HepG2 (cell line): Measurements from ENCODE around the gene BSX. TPM values are rescaled to one million over a fixed set of nuclear protein-coding genes. Genes with fewer than 3 reads are reported as not detected.

Experiments used
- HMG20A ChIP-seq: IDR thresholded peaks from 2 replicates; pipeline ENCODE4 v1.6.1; 2016; ENCODE audit warnings: borderline replicate concordance
- MIXL1 ChIP-seq: IDR thresholded peaks from 2 replicates; pipeline ENCODE4 v1.6.1; 2016
- PBX2 ChIP-seq: IDR thresholded peaks from 2 replicates; pipeline ENCODE4 v1.6.1; 2016; ENCODE audit warnings: control low read depth
- SNAPC2 ChIP-seq: sonication (generic); formaldehyde crosslinking; IDR thresholded peaks from 2 replicates; pipeline ENCODE4 v1.8.1; 2022; ENCODE audit warnings: mild to moderate bottlenecking, missing genetic modification reagents
- SOX6 ChIP-seq, 2 experiments: fragments of 450-650 bp in 1 of 2; sonication (generic) in 1 of 2; formaldehyde crosslinking in 1 of 2; IDR thresholded peaks; 2 replicates each; pipeline versions ENCODE4 v1.4.0 to v1.6.1; 2017 to 2020; ENCODE audit warnings: antibody characterized with exemption in 1 of 2, mild to moderate bottlenecking in 1 of 2, missing genetic modification reagents in 1 of 2
- TBL1XR1 ChIP-seq: fragments of 150-350 bp; IDR thresholded peaks from 2 replicates; pipeline ENCODE4 v1.6.1; 2014; ENCODE audit warnings: borderline replicate concordance, low read length; ENCODE audit not compliant: partially characterized antibody
- ZFAT ChIP-seq: sonication (generic); formaldehyde crosslinking; conservative IDR thresholded peaks from 2 replicates; pipeline ENCODE4 v1.8.1; 2023; ENCODE audit warnings: missing genetic modification reagents, inconsistent platforms
- ZFP90 ChIP-seq: sonication (generic); formaldehyde crosslinking; IDR thresholded peaks from 2 replicates; pipeline ENCODE4 v1.8.0; 2022; ENCODE audit warnings: missing genetic modification reagents, mild to moderate bottlenecking, inconsistent platforms, borderline replicate concordance
- ZNF383 ChIP-seq: sonication (generic); formaldehyde crosslinking; IDR thresholded peaks from 2 replicates; pipeline ENCODE4 v1.4.0; 2020; ENCODE audit warnings: missing genetic modification reagents, mild to moderate bottlenecking, borderline replicate concordance
- ZNF552 ChIP-seq: sonication (generic); formaldehyde crosslinking; IDR thresholded peaks from 2 replicates; pipeline ENCODE4 v1.9.0; 2022; ENCODE audit warnings: missing genetic modification reagents, mild to moderate bottlenecking, borderline replicate concordance
- polyA plus RNA-seq, 8 experiments: library from polyadenylated mRNA; depleted of rRNA in 3 of 8; stranded (reverse) in 7 of 8; unstranded in 1 of 8; fragments of >200 nt; fragmentation: Illumina TruSeq in 4 of 8; extraction: Trizol in 4 of 8; gene quantifications; 2 replicates each; pipeline versions ENCODE4 v1.2.1 to v1.2.3, GENCODE V29; 2011 to 2016; ENCODE audit warnings: low read depth in 4 of 8, missing spikeins in 1 of 8, mixed read lengths in 1 of 8; ENCODE audit not compliant: insufficient read depth in 1 of 8
- total RNA-seq, 5 experiments: library from RNA; depleted of rRNA; stranded (reverse); fragments of >200 nt; fragmentation: Illumina TruSeq; extraction: Trizol; gene quantifications; 2 replicates each; pipeline ENCODE4 v1.2.3, GENCODE V29; 2016; ENCODE audit warnings: low read depth in 1 of 5
- TF ChIP-seq, protein P1 (sequence below): IDR thresholded peaks from 2 replicates; pipeline ENCODE4 v1.6.1; 2016; ENCODE audit warnings: low read depth, missing genetic modification reagents, missing compliant biosample characterization
- TF ChIP-seq, protein P2 (sequence below): sonication (generic); formaldehyde crosslinking; IDR thresholded peaks from 2 replicates; pipeline ENCODE4 v1.5.0; 2020; ENCODE audit warnings: missing genetic modification reagents
- TF ChIP-seq, protein P3 (sequence below): sonication (generic); formaldehyde crosslinking; IDR thresholded peaks from 2 replicates; pipeline ENCODE4 v1.8.1; 2022; ENCODE audit warnings: mild to moderate bottlenecking, missing genetic modification reagents
- TF ChIP-seq, protein P4 (sequence below): sonication (generic); formaldehyde crosslinking; IDR thresholded peaks from 2 replicates; pipeline ENCODE4 v1.9.0; 2021; ENCODE audit warnings: missing genetic modification reagents, borderline replicate concordance

BSX gene
- total and polyA plus RNA-seq, 2 of the 13 experiments (the other 11 are each of a cell fraction or from before 2014, with no cell fraction given), result not detected

DNA sequence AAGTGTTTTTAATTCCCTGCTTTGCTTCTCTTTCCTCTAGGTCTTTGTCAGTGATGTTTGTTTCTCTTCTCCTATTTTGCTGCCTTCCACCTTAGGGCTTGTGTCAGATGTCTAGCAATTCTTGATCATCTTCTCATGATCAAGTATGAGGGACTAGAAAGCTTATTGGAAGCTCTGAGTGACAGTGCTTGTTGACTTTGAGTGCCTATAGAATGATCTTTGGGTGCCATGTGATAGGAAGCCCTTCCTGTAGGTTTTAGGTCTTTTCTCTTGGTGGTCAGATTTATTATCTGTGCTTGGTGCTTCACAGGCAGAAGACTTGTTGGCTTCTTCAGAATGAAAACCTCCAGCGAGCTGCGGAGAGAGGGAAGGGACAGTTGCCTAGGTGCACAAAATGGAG lies 43.1 kb downstream of the BSX start (continued):
- TF ChIP-seq, protein P1, sequence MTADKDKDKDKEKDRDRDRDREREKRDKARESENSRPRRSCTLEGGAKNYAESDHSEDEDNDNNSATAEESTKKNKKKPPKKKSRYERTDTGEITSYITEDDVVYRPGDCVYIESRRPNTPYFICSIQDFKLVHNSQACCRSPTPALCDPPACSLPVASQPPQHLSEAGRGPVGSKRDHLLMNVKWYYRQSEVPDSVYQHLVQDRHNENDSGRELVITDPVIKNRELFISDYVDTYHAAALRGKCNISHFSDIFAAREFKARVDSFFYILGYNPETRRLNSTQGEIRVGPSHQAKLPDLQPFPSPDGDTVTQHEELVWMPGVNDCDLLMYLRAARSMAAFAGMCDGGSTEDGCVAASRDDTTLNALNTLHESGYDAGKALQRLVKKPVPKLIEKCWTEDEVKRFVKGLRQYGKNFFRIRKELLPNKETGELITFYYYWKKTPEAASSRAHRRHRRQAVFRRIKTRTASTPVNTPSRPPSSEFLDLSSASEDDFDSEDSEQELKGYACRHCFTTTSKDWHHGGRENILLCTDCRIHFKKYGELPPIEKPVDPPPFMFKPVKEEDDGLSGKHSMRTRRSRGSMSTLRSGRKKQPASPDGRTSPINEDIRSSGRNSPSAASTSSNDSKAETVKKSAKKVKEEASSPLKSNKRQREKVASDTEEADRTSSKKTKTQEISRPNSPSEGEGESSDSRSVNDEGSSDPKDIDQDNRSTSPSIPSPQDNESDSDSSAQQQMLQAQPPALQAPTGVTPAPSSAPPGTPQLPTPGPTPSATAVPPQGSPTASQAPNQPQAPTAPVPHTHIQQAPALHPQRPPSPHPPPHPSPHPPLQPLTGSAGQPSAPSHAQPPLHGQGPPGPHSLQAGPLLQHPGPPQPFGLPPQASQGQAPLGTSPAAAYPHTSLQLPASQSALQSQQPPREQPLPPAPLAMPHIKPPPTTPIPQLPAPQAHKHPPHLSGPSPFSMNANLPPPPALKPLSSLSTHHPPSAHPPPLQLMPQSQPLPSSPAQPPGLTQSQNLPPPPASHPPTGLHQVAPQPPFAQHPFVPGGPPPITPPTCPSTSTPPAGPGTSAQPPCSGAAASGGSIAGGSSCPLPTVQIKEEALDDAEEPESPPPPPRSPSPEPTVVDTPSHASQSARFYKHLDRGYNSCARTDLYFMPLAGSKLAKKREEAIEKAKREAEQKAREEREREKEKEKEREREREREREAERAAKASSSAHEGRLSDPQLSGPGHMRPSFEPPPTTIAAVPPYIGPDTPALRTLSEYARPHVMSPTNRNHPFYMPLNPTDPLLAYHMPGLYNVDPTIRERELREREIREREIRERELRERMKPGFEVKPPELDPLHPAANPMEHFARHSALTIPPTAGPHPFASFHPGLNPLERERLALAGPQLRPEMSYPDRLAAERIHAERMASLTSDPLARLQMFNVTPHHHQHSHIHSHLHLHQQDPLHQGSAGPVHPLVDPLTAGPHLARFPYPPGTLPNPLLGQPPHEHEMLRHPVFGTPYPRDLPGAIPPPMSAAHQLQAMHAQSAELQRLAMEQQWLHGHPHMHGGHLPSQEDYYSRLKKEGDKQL (CRISPR knock-in tag), result no peak
- TF ChIP-seq, protein P2, sequence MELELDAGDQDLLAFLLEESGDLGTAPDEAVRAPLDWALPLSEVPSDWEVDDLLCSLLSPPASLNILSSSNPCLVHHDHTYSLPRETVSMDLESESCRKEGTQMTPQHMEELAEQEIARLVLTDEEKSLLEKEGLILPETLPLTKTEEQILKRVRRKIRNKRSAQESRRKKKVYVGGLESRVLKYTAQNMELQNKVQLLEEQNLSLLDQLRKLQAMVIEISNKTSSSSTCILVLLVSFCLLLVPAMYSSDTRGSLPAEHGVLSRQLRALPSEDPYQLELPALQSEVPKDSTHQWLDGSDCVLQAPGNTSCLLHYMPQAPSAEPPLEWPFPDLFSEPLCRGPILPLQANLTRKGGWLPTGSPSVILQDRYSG (CRISPR knock-in tag), result no peak
- TF ChIP-seq PBX2 (CRISPR knock-in tag) (no peak), ZFP90 (CRISPR knock-in tag) (no peak), ZNF552 (CRISPR knock-in tag) (no peak), HMG20A (CRISPR knock-in tag) (no peak), SOX6 (IDR thresholded peaks at IDR 0.05) (no peak), SOX6 (CRISPR knock-in tag; IDR thresholded peaks at IDR 0.05) (no peak), TBL1XR1 (no peak), ZNF383 (no peak), SNAPC2 (CRISPR knock-in tag) (no peak), ZFAT (CRISPR knock-in tag) (no peak), MIXL1 (CRISPR knock-in tag) (no peak)
- TF ChIP-seq, protein P3, sequence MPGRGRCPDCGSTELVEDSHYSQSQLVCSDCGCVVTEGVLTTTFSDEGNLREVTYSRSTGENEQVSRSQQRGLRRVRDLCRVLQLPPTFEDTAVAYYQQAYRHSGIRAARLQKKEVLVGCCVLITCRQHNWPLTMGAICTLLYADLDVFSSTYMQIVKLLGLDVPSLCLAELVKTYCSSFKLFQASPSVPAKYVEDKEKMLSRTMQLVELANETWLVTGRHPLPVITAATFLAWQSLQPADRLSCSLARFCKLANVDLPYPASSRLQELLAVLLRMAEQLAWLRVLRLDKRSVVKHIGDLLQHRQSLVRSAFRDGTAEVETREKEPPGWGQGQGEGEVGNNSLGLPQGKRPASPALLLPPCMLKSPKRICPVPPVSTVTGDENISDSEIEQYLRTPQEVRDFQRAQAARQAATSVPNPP, result no peak
- TF ChIP-seq, protein P4, sequence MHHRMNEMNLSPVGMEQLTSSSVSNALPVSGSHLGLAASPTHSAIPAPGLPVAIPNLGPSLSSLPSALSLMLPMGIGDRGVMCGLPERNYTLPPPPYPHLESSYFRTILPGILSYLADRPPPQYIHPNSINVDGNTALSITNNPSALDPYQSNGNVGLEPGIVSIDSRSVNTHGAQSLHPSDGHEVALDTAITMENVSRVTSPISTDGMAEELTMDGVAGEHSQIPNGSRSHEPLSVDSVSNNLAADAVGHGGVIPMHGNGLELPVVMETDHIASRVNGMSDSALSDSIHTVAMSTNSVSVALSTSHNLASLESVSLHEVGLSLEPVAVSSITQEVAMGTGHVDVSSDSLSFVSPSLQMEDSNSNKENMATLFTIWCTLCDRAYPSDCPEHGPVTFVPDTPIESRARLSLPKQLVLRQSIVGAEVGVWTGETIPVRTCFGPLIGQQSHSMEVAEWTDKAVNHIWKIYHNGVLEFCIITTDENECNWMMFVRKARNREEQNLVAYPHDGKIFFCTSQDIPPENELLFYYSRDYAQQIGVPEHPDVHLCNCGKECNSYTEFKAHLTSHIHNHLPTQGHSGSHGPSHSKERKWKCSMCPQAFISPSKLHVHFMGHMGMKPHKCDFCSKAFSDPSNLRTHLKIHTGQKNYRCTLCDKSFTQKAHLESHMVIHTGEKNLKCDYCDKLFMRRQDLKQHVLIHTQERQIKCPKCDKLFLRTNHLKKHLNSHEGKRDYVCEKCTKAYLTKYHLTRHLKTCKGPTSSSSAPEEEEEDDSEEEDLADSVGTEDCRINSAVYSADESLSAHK (CRISPR knock-in tag), result no peak
